Stimulated activated CD8-positive, alpha-beta memory T cell treated with anti-CD3 and anti-CD28 coated beads, Interleukin-15, amount 100 ng/mL, for 48 hours (primary cell): ENCODE data around the gene BIRC2.
"Not testable (repeated sequence)": the region's sequence is repeated elsewhere in the genome, so short reads cannot be mapped to it uniquely, and the experiment has no call there.

Experiments
- DNase-seq, 2 donors: peaks; one replicate each; pipeline ENCODE4 v3.0.0-alpha.2; 2020; ENCODE audit warnings: low read depth in 2 of 2

BIRC2 gene

DNA sequence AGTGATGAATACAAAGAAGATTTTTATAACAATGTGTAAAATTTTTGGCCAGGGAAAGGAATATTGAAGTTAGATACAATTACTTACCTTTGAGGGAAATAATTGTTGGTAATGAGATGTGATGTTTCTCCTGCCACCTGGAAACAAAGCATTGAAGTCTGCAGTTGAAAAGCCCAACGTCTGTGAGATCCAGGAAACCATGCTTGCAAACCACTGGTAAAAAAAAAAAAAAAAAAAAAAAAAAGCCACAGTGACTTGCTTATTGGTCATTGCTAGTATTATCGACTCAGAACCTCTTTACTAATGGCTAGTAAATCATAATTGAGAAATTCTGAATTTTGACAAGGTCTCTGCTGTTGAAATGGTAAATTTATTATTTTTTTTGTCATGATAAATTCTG is 24.5 kb upstream of the BIRC2 start:
- no peak for DNase-seq

DNA sequence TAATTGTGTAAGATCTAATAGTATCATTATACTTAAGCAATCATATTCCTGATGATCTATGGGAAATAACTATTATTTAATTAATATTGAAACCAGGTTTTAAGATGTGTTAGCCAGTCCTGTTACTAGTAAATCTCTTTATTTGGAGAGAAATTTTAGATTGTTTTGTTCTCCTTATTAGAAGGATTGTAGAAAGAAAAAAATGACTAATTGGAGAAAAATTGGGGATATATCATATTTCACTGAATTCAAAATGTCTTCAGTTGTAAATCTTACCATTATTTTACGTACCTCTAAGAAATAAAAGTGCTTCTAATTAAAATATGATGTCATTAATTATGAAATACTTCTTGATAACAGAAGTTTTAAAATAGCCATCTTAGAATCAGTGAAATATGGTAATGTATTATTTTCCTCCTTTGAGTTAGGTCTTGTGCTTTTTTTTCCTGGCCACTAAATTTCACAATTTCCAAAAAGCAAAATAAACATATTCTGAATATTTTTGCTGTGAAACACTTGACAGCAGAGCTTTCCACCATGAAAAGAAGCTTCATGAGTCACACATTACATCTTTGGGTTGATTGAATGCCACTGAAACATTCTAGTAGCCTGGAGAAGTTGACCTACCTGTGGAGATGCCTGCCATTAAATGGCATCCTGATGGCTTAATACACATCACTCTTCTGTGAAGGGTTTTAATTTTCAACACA is 23.3 kb upstream of the BIRC2 start:
- DNase-seq: no peak

DNA sequence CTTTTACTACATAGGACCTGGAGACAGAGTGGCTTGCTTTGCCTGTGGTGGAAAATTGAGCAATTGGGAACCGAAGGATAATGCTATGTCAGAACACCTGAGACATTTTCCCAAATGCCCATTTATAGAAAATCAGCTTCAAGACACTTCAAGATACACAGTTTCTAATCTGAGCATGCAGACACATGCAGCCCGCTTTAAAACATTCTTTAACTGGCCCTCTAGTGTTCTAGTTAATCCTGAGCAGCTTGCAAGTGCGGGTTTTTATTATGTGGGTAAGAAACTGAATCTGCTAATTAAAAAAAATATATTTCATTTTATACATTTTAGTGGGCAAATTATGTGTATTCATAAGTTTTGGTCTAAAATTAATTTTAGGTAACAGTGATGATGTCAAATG is 21.9 kb upstream of the BIRC2 start:
- no peak for DNase-seq

DNA sequence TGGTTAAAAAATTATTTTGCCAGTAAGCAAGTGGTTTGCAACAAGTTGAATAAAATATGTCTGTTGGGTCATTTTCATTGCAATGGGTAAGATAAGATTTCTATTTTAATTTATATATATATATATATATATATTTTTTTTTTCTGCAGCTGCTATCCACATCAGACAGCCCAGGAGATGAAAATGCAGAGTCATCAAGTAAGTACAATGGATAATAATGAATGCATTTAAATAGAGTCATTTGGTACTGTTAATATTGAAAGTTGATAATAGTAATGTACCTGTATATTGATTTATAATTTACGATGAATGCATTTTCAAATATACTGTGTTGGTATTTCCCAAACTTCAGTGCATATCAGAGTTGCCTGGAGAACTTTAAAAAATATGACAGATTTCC is 18.3 kb upstream of the BIRC2 start:
- no peak for DNase-seq

DNA sequence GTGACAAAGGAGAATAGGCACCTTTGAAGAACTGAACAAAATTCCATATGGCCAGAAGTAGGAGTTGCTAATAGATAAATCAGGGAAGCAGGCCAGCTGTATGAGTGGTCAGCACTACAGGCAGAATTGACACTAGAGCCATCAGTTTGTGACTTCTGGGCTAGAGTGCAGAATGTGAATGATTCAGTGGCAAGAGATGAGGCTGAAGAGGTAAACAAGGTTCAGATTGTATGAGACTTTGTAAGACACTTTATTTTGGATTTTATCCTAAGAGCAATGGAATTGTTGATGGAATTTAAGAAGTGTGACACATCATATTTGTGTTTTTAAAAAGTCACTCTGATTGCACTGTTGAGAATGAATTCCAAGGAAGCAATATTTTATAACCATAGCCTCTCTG is 16.8 kb upstream of the BIRC2 start:
- DNase-seq: no peak

DNA sequence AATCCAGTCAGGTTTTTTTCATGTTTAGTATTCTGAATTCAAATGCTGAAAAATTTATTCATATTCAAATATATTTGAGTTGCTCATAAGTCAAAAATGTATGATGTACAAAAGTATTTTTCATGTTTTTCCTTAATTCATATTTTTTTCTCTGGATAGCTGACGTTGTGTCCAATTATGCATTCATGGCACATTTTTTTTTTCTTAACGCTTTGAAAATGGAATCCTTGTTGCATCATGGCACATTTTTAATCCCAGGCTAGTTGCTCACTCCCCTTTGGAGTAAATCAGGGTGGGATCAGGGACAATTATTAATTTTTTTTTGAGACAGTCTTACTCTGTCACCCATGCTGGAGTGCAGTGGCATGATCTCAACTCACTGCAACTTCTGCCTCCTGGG is 15.7 kb upstream of the BIRC2 start:
- DNase-seq: no peak

DNA sequence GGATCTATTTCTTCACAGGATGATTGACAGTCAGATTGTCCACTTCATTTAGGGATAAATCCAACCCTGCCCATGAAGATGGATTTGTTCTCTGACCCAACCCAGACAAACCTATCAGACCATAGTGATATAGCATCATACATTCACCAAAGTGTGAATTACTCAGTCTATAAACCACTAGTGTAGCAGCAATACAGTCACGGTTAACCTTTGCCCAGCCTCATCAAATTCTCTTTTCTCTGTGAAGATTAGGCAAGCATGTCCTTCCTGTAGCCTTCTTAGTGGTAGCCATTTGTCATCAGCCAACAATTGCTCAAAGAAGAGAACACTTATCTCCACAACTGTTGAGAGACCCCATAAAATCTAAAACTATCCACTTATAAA is 14.4 kb upstream of the BIRC2 start:
- DNase-seq: no peak

DNA sequence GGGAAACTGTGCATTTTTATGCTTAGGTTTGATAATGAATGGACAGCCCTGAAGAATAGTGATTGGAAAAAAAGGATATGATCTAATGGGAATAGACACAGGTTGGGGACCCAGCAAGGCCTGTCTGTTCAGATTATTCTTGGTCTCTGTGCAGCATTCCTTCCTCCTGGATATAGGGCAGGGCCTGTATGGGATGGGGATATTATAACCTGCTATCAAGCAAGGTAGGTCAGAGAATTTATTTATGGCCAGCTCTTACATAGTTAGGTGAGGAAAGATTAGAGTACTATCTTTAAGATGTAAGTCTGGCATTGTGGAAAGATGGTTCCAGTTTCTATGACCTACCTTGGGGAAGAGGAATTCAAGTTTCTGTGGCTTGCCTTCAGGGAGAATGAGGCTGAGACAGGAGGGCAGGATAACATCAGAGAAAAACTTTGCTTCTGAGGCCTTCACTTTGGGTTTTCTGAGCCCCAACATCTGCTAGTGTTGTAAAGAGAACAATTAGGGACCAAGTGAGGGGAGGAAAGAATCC is 8.5 kb upstream of the BIRC2 start:
- DNase-seq: no peak

DNA sequence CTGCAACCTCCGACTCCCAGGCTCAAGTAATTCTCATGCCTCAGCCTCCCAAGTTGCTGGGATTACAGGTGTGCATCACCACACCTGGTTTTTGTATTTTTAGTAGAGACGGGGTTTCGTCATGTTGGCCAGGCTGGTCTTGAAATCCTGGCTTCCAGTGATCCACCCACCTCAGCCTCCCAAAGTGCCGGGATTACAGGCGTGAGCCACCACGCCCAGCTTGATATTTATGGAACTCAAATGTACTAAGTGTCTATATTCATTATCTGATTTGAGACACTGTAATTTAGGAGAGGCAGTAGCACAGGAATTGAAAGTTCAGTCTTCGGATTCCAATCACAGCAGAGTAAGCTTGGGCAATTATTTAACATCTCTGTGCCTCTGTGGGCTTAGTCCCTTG is 5.7 kb upstream of the BIRC2 start:
- not testable (repeated sequence) for DNase-seq

DNA sequence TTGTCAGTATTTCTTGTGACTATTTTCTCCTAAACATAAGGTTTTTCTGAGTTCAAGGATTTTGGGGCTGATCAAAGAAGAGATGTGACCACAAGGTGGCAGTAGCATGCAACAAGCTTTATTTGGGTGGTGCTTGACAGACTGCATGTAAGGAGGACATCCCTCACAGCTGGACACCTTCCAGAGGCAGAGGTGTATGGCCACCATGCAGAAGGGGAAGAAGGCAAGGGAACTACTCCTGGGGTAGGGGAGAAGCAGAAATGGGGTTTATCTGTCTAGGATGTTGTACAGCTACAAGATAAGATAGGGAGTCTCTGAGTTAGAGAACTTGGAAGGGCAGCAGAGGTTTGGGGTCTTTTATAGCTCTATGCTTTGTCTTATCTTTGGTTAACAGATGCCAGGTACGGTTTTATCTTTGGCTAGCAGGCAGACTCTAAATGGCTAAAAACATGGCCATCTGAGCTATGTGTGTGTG is 5.1 kb upstream of the BIRC2 start:
- peak in 1 of 2 donors; percentile 41 for DNase-seq

DNA sequence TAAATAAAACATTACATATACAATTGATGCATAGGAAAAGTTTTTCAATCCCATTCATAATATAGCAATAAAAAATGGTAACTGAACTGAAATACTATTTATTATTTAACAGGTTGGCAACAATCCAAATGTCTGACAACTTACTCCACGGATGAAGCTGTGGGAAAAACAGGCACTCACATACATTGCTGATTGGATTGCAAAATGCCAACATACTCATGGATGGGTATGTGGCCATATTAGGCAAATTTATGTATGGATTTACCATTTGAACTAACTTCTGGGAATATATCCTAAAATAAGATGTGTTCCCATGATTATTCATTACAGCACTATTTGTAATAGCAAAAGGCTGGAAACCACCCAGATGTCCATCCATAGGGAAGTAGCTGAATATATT is 3.2 kb upstream of the BIRC2 start:
- DNase-seq: no peak

DNA sequence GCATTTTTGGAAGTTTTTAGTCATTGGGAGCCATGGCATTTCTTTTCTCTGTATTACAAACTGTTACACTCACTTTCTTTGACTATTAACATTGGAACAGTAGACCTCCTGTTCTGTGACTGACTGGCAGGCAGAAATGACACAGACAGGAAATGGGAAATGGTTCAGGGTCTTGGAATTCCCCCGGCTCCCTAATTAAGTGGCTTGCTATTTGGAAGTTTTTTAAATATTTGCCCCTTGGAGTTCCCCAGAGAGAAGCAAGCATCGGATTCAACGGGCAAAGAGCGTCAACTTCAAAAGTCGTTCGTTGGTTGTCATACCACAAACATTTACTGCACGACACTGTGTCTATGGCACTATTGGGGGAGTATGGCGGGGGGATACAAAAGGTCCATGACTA is 1.1 kb upstream of the BIRC2 start:
- no peak for DNase-seq

DNA sequence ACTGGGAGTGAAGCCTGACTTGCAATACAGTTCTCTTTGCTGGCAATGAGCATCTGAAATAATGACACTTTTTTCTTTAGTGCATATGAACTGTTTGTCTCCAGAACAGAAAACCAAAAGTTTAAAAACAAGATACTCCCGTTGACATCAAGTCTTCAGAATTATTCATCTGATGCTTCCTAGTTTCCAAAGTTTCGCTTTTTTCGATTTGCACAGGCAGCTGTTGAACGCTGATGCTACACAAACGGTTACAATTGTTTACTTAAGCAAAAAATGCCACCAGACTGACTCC is 612 bp upstream of the BIRC2 start:
- DNase-seq: no peak

DNA sequence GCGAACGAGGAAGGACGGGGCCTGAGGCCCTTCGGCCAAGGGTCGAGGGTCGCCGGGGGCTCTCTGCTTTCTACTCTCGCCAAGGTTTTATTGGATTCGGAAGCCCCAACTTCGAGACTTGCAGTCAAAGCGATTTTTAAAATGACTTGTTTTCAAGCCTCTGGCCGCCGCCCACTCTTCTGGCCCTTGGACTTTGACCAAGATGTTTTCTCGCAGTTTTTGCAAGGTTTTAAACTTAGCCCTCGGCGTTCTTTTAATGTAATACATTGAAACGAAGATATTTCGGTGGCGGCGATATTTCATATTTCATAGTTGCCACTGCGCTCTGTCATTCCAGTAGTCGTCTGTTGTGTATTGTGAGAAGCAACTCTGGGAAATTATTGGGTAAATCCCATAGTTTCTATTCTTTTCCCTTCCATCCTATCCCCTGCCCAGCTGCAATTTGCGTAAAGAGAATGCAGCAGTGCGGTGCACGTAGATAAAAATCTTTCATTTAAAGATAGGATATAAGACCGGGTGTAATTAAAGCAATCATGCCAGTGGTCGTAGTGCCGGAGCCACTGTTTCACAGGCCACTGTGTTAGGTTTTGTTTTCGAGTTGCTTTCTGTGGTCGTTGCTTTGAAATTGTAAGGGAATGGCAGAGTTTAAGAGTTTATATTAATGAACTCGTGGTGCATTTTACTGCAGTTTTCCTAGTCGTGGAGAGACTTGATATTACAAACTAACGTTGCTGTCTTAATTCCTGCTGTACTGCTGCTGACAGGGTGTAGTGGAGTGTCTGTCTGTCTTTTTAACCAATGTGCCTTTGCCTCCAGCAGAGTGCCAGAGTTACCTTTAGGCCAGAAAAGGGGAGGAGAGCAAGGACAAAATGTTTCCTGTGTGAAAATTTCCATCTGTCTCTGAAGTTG is 702 bp downstream of the BIRC2 start:
- DNase-seq: no peak

DNA sequence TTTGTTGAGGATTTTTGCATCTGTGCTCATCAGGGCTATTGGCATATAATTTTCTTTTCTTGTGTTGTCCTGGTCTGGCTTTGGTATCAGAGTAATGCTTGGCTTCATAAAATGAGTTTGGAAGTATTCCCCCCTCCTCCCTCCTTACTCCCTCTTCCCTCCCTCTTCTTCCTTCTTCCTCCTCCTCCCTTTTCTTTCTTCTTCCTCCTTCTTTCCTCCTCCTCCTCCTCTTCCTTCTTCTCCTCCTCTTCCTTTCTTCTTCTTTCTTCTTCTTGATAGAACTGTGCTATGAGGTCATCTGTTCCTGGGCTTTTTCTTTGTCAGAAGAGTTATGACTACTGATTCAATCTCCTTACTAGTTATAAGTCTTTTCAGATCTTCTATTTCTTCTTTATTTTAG is 10.1 kb downstream of the BIRC2 start:
- no peak for DNase-seq

DNA sequence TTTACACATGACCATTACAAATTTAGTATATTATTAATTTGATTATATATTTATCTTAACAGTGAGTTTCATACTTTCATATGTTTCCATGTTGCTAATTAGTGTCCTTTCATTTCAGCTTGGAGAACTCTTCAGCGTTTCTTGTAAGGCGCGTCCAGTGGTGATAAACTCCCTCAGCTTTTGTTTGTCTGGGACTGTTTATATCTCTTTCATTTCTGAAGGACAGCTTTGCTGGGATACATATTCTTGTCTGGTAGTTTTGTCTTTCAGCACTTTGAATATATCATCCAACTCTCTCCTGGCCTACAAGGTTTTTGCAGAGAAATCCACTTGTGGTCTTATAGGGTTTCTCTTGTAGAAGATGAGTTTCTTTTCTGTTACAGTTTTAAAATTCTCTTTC is 12.4 kb downstream of the BIRC2 start:
- no peak for DNase-seq

DNA sequence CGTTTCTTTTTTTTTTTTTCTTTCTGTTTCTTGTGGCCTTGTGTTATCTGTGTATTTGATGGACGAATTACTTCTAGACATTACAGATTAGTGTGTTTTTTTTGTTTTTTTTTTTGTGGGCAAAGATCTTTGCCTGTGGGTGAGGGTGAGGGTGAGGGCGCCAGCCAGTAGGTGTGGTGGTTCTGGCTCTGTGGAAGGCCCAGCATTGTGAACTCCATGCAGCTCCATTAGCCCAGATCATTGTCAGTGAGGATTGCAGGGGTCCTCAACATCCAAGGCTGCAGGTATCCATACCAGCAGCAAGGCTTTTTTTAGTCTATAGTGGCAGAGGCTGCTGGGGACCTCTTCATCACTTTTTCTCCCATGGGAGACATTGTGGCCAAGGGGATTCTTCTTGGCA is 13.7 kb downstream of the BIRC2 start:
- no peak for DNase-seq

DNA sequence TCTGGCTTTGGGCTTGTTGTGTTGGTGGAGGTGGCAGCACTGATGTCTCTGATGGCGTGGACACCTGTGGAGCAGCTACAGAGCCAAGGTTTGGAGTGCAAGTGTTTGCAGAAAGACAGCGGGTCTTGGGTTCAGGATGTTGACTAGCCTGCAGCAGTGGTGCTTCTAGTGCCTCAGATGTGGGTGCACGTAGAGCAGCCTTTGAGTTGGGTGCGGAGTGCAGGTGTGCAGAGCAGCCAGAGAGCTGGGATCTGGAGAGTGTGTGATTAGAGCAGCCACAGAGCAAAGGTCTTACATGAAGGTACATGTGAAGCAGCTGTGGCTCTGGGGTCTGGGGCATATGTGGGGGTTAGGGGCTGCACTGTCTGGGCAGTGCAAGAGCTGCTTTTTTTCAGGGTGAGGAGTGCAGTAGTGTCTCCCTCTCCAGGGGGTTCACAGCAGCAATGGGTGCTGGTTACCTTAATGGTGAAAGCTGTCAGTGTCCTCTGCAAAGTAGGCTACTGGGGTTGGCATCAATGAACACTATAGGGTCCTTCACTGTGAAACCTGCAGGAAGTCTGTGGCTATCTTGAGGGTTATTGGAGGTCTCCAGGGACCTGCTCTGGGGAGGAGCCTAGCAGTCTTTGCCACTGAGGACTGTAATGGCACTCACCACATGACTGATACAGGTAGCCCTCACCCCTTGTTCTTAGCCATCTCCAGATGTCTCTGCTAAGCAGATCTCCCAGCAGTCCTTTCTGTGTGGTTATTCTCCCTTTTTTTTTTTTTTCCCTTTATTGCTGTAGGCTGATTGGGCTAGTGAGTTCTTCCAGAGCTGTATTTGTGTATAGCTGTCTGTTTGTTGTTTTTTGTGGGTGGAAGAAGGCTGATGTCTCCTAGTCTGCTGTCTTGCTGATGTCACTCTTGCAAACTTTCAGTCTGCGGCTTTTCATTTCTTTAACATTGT is 14.3 kb downstream of the BIRC2 start:
- DNase-seq: no peak

DNA sequence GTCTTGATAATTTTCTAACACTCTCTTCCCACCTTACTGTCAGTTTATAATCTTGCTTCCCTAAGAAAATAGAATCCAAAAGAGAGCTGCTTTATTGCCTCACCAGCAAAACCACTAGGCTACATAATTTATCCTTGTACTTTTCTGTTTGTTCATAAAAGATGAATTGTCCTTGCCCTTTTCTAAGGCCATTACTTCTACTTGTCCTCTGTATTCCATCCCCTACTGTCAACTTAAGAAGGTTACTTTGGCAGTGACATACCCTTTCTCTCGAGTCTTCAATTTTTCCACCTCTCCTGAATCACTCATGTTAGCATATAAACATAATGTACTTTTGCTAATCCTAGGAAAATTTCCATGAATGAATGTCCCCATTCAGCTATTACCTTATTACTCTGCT is 18.0 kb downstream of the BIRC2 start:
- no peak for DNase-seq

DNA sequence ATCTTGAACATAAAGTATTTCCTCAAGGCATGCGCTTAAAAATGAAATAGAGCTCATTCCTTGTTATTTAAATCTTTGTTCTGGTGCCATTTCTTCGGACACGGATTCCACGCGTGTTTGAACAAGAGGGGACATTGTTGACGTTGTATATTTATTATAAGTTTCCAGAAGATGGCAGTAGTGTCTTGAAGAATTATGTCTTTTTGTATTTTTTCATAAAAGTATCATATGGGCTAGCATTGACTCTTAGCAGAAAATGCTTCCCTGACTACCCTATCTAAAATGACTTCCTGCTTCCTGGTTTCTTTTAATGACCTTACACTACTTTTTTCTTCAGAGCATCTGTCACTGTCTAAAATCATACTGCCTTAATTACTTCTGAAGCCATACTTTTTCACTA is 20.4 kb downstream of the BIRC2 start:
- no peak for DNase-seq

DNA sequence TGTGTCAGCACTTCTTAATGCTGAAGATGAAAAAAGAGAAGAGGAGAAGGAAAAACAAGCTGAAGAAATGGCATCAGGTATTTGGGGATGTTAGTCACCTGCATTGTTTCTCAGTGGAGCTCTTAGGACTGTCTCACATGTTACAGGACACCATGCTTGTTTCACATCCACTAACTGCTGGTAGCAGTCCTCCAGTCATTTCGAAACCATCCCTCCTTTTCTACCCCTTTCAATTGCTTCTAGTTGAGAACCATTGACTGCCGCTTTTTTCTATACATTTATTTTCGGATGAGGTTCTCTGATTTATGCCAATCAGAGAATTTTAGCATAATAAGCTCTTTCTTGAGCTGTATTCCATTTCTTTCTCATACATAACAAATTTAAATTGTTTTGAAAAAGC is 21.5 kb downstream of the BIRC2 start:
- no peak for DNase-seq
